GM12864 (cell line): Measurements from ENCODE around the gene APOA1.

ENCODE experiments used
- DNase-seq: peaks from one replicate; pipeline ENCODE4 v3.0.0-alpha.2; 2011; ENCODE audit warnings: low read depth
- H3K4me3 ChIP-seq: 2 replicates; pipeline ENCODE4 v1.5.1; 2011; ENCODE audit warnings: mild to moderate bottlenecking, low read depth, low read length, control low read depth
- TF ChIP-seq, protein P1 (sequence below): IDR thresholded peaks from 2 replicates; pipeline ENCODE4 v1.5.1; 2011; ENCODE audit warnings: low read depth, mild to moderate bottlenecking, moderate library complexity, low read length, control low read depth, inconsistent platforms; ENCODE audit errors: missing control alignments

Gene APOA1

DNA sequence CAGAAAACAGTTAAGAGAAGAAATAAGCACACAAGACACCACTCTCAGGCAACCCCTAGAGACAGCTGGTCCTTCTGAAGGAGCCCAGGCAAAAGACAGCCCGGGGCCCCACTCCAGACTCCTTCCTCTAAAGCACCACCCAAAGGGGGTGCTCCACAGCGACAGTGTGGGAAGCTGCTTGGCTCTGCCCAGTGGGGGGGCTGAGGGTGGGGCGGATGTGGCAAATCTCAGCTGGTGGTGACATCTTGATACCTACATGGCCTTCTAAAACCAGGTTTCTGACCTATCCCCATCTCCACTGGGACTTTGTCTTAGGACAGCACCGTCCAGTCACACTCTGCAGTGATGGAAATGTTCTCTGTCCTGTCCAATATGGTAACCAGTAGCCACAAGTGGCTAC lies 10.2 kb upstream of the APOA1 start:
- no peak for DNase-seq
- no peak overlapping the region for H3K4me3 ChIP-seq
- TF ChIP-seq, protein P1, sequence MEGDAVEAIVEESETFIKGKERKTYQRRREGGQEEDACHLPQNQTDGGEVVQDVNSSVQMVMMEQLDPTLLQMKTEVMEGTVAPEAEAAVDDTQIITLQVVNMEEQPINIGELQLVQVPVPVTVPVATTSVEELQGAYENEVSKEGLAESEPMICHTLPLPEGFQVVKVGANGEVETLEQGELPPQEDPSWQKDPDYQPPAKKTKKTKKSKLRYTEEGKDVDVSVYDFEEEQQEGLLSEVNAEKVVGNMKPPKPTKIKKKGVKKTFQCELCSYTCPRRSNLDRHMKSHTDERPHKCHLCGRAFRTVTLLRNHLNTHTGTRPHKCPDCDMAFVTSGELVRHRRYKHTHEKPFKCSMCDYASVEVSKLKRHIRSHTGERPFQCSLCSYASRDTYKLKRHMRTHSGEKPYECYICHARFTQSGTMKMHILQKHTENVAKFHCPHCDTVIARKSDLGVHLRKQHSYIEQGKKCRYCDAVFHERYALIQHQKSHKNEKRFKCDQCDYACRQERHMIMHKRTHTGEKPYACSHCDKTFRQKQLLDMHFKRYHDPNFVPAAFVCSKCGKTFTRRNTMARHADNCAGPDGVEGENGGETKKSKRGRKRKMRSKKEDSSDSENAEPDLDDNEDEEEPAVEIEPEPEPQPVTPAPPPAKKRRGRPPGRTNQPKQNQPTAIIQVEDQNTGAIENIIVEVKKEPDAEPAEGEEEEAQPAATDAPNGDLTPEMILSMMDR = no peak

DNA sequence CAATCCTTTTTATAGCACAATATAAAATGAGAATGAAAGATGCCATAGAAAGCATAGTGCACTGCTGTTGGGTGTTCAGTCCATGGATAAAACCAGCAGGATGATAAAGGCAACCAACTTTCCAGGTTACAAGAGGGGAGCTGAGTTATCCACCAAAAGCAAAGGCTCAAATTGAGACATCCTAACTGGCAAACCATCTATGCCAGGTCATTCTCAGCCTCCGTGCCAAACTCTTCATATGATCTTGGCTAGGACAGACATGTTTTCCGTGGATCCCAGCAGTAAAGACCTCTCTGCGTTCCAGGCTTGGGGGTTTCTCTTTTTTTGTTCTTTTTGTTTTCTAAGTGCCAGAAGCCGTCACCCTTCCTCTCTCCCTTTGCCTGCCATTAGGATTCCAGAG lies 7.3 kb upstream of the APOA1 start:
- TF ChIP-seq, protein P1 = no peak
- DNase-seq = no peak

DNA sequence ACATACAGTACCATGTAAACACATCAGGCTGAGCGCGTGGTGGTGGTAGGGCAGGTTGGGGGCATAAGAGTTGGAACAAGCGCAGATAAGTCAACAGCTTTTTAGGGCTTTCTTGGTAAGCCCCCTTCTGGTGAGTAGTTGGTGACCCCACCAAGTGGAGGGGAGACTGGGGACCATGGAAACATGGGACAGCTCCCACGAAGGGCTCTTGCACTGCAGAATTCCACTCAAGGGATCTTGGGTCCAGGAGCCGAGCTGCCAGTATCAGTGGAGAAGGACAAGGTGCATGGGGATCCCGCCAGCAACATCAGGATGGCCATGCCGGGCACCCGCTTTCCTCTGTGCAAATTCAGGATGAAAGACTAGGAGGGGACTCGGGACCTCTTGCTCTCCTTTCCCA lies 6.2 kb upstream of the APOA1 start:
- DNase-seq = no peak
- TF ChIP-seq, protein P1 = no peak
- H3K4me3 ChIP-seq = no peak overlapping the region

More for the DNA sequence above, 7.3 kb upstream of the APOA1 start:
- H3K4me3 ChIP-seq = no peak overlapping the region

DNA sequence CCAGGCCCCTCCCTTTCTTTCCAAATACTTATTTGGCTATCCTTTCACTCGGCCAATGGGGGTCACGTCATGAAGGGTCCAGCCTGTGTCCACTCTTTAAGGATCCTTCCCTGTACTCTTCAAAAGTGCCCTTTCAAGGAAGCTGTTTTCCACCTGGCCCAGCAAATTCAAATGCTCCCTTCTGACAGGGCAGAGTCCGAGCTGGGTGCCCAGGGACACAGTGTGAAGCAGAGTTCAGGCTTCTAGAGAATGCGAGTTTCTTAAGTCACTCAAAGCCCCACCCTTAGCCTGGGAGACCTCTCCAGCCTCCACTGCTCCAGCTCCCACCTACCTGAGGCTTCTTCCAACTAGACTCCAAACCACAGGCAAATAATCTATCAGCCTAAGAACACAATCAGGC lies 5.5 kb upstream of the APOA1 start:
- H3K4me3 ChIP-seq = no peak overlapping the region
- TF ChIP-seq, protein P1 = no peak
- no peak for DNase-seq

DNA sequence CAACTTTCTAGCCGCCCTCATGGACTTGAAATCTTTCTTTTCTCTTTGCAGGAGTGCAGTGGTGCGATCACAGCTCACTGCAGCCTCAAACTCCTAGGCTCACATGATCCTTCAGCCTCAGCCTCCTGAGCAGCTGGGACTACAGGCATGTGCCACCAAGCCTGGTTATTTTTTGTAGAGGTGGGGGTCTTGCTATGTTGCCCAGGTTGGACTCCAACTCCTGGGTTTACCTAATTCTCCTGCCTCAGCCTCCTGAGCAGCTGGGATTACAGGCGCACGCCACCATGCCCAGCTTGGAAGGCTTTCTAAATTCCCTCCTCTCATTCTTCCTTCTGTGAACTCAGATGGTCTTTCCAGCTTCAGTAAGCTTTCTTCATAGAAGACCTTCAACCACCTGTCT lies 4.7 kb upstream of the APOA1 start:
- DNase-seq = no peak
- no peak overlapping the region for H3K4me3 ChIP-seq
- TF ChIP-seq, protein P1 = no peak

DNA sequence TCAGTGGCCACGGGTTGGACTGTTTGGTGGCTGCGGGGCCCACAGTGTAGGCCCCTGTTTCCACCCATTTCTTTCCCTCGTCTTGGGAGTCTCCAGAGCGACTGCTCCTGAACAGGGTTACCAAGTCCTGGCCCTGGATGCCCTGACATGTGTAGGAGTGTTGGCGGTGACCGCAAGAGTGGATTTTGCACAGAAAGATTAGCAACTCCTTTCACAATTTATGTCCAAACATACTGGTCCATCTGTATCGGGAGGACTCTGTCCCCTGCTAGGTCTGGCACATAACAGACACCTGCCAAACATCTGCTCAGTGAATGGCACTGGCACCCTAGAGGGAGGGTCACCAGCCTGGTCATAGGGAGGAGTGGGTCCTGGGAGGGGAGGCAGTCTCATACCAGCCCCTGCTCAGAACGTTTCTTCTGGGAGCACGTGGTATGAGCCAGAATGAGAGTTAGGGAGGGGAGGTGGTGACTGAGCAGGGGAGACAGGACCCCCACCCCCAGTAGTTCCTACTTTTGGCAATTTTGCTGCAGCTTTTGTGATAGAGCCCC lies 3.4 kb upstream of the APOA1 start:
- no peak overlapping the region for H3K4me3 ChIP-seq
- TF ChIP-seq, protein P1 = no peak
- DNase-seq = no peak

DNA sequence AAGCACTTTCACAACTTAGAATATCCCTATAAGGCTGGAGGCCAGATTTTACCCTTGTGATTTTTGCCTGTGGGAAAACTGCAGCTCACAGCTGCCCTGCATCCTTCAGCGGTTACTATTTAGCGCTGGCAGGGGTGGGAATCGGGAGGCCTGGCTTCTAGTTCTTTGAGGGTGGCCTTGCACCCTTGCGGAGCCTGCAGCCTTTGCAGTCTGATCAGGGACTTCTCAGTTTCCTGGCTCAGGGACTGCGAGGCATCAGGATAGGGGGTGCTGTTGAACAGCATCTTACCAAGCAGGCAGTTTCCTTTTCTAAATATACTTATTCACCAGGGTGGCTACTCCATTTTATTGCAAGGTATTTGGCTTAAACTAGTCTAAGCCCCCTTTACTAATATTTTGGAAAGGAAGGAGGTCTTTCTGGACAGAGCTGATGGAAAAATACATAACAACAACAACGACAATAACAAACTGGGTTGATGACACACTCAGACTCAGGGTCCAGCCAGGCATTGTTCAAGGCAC lies 2.9 kb upstream of the APOA1 start:
- no peak for DNase-seq
- no peak overlapping the region for H3K4me3 ChIP-seq
- TF ChIP-seq, protein P1 = no peak
